GM12878 (cell line): ENCODE measurements around the gene LRRC74B. TPM values are rescaled to one million over a fixed set of nuclear protein-coding genes. Genes with fewer than 3 reads are reported as not detected.

Source experiments
- CHD1 ChIP-seq: IDR thresholded peaks from 2 replicates; pipeline ENCODE4 v1.6.1; 2012; ENCODE audit warnings: low read depth, low read length, improper control_type of control experiment
- ELK1 ChIP-seq: IDR thresholded peaks from 2 replicates; pipeline ENCODE4 v1.6.1; 2012; ENCODE audit warnings: low read depth, low read length, improper control_type of control experiment
- HSF1 ChIP-seq: fragments of 150-350 bp; IDR thresholded peaks from 2 replicates; pipeline ENCODE4 v1.6.1; 2014; ENCODE audit warnings: mild to moderate bottlenecking, low read depth, low read length
- IRF4 ChIP-seq: IDR thresholded peaks from 2 replicates; pipeline ENCODE4 v1.6.1; 2011; ENCODE audit warnings: low read depth, low read length
- MXI1 ChIP-seq: fragments of 150-350 bp; IDR thresholded peaks from 2 replicates; pipeline ENCODE4 v1.6.1; 2011; ENCODE audit warnings: low read depth, mild to moderate bottlenecking, inconsistent platforms, low read length, improper control_type of control experiment
- PRDM15 ChIP-seq: fragments of 450-650 bp; formaldehyde crosslinking; IDR thresholded peaks from 2 replicates; pipeline ENCODE4 v1.4.0; 2020; ENCODE audit warnings: mild to moderate bottlenecking, moderate library complexity
- RAD21 ChIP-seq: IDR thresholded peaks from 2 replicates; pipeline ENCODE4 v1.6.1; 2011; ENCODE audit warnings: mild to moderate bottlenecking, low read depth, low read length, moderate library complexity; ENCODE audit not compliant: insufficient read depth
- ZBED1 ChIP-seq: IDR thresholded peaks from 2 replicates; pipeline ENCODE4 v1.6.1; 2016; ENCODE audit warnings: borderline replicate concordance
- polyA plus RNA-seq, 11 experiments: library from polyadenylated mRNA; depleted of rRNA in 4 of 11; unstranded in 6 of 11; stranded (reverse) in 5 of 11; fragments of >200 nt; fragmentation: Nextera tagmentation in 4 of 11; fragmentation: Illumina TruSeq in 1 of 11; extraction: Ambion mirVana in 4 of 11; extraction: Trizol in 1 of 11; gene quantifications; 1 replicate in 1 of 11; 2 replicates in 10 of 11; pipeline versions ENCODE4 v1.2.1 to v1.2.3, GENCODE V29; 2011 to 2016; ENCODE audit warnings: inconsistent platforms in 2 of 11, missing spikeins in 2 of 11, low read depth in 1 of 11
- total RNA-seq, 4 experiments: library from RNA; depleted of rRNA in 3 of 4; stranded (reverse); fragments of >200 nt in 3 of 4; fragmentation: Illumina TruSeq in 1 of 4; extraction: Trizol in 1 of 4; gene quantifications; 2 replicates each; pipeline versions ENCODE4 v1.2.1 to v1.2.3, GENCODE V29; 2013 to 2021

The LRRC74B gene
- total and polyA plus RNA-seq, 10 of the 15 experiments (the other 5 are each of a cell fraction or from before 2014, with no cell fraction given), result not detected

GRCh38 chr22:21073023-21073422, 27.3 kb downstream of the LRRC74B start (continued):
- TF ChIP-seq ZBED1 (no peak), IRF4 (no peak), CHD1 (no peak), MXI1 (no peak), PRDM15 (CRISPR knock-in tag) (no peak), HSF1 (no peak), RAD21 (no peak), ELK1 (no peak)
